Measurements from ENCODE around the gene DLGAP1.
"Not testable (repeated sequence)": the region's sequence is repeated elsewhere in the genome, so short reads cannot be mapped to it uniquely, and the experiment has no call there.

DLGAP1 gene

GRCh38 chr18:3590096-3590630 lies 864.9 kb downstream of the DLGAP1 start:
- no peak for TF ChIP-seq JUND (IDR thresholded peaks at IDR 0.05; ENCODE audit: low read depth)
- DNase-seq (ENCODE audit: low read depth in 1 of 2, low spot score in 1 of 2), result no peak
- in situ Hi-C loops (cut with HindIII; ENCODE audit: low pct_unique_long_range_greater_than_20kb, low sequenced_read_pairs), result no loop called here

GRCh38 chr18:3585656-3586509 lies 869.2 kb downstream of the DLGAP1 start:
- DNase-seq (ENCODE audit: low read depth in 1 of 2, low spot score in 1 of 2), result peak; percentile 42 to 85
- in situ Hi-C loops (cut with HindIII; ENCODE audit: low pct_unique_long_range_greater_than_20kb, low sequenced_read_pairs), result no loop called here

GRCh38 chr18:3584897-3585460 lies 870.1 kb downstream of the DLGAP1 start:
- no peak for DNase-seq (ENCODE audit: low read depth in 1 of 2, low spot score in 1 of 2)
- in situ Hi-C loops (cut with HindIII; ENCODE audit: low pct_unique_long_range_greater_than_20kb, low sequenced_read_pairs), result no loop called here
- no peak for TF ChIP-seq JUND (IDR thresholded peaks at IDR 0.05; ENCODE audit: low read depth)

More at GRCh38 chr18:3585656-3586509, 869.2 kb downstream of the DLGAP1 start:
- no peak for TF ChIP-seq JUND (IDR thresholded peaks at IDR 0.05; ENCODE audit: low read depth)

GRCh38 chr18:3584266-3584861 lies 870.7 kb downstream of the DLGAP1 start:
- no peak for TF ChIP-seq JUND (IDR thresholded peaks at IDR 0.05; ENCODE audit: low read depth)
- in situ Hi-C loops (cut with HindIII; ENCODE audit: low pct_unique_long_range_greater_than_20kb, low sequenced_read_pairs), result no loop called here
- DNase-seq (ENCODE audit: low read depth in 1 of 2, low spot score in 1 of 2), result no peak

GRCh38 chr18:3583873-3584247 lies 871.2 kb downstream of the DLGAP1 start:
- DNase-seq (ENCODE audit: low read depth in 1 of 2, low spot score in 1 of 2), result no peak
- in situ Hi-C loops (cut with HindIII; ENCODE audit: low pct_unique_long_range_greater_than_20kb, low sequenced_read_pairs), result no loop called here

DNA sequence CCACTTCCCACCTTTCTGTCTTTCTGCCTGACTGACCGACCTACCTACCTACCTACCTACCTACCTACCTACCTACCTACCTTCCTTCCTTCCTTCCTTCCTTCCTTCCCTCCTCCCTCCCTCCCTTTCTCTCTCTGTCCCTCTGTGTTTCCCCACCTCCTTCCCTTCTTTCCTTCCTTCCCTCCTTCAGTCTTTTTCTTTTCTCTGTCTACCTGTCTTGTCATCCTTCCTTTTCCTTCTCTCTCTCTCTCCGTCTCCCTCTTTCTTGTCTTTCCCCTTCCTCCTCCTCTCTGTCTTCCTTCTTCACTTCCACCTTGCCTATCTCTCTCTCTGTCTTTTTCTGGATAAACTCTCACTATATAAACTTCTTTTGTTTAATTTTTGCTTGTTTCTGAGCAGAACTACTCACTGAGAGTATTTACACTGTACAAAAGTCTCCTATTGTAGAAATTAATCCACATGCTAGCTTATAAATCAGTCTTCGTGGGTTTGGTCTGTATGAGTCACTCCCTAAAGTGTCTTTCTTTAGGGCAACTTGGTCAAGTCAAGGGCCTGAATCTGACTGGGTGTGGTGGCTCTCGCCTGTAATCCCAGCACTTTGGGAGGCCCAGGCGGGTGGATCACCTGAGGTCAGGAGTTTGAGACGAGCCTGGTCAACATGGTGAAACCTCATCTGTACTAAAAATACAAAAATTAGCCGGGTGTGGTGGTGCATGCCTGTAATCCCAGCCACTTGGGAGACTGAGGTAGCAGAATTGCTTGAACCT lies 871.8 kb downstream of the DLGAP1 start:
- DNase-seq (ENCODE audit: low read depth in 1 of 2, low spot score in 1 of 2); in situ Hi-C loops (cut with HindIII; ENCODE audit: low pct_unique_long_range_greater_than_20kb, low sequenced_read_pairs): not testable (repeated sequence)

More at GRCh38 chr18:3583873-3584247, 871.2 kb downstream of the DLGAP1 start:
- no peak for TF ChIP-seq JUND (IDR thresholded peaks at IDR 0.05; ENCODE audit: low read depth)

DNA sequence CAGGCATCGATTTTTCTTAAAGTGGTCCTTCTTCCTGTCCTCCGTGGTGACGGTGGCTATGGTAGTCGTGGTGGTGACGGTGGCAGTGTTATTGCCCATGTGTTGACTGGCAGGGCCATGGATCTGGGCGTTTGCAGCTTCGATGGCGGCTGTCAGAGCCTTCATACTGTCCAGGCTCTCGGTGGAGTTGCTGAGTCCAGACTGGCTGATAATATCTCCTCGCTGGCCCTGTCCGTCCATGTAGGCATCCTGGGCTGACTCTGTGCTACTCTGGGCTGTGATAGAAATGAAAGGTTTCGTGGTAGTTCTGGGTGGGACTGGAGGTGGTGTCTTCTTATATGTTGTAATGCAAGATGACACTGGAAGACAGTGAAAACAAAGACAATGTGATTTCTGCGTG lies 873.2 kb downstream of the DLGAP1 start:
- DNase-seq (ENCODE audit: low read depth in 1 of 2, low spot score in 1 of 2), result no peak
- TF ChIP-seq JUND (IDR thresholded peaks at IDR 0.05; ENCODE audit: low read depth), result no peak
- in situ Hi-C loops (cut with HindIII; ENCODE audit: low pct_unique_long_range_greater_than_20kb, low sequenced_read_pairs), result no loop called here

DNA sequence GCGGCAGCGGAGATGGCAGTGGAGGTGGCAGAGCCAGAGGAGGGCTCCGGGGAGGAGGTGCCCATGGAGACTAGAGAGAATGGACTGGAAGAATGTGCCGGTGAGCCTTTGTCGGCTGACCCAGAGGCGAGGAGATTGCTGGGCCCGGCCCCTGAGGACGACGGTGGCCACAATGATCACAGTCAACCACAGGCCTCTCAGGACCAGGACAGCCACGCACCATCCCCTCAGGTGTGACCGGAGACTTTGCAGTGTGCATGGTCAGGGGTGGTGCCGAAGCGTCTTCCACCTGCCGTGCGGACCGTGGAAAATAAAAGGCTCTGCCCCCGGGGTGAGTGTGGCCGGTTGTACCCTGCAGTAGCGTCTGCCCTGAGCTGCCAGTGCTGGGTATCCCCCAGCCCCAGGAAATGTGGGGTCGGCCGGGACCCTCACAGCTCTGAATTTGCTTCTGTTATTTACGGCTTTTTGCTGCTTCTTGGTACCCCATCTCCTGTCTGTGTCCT lies 874.5 kb downstream of the DLGAP1 start:
- DNase-seq (ENCODE audit: low read depth in 1 of 2, low spot score in 1 of 2); in situ Hi-C loops (cut with HindIII; ENCODE audit: low pct_unique_long_range_greater_than_20kb, low sequenced_read_pairs): not testable (repeated sequence)

DNA sequence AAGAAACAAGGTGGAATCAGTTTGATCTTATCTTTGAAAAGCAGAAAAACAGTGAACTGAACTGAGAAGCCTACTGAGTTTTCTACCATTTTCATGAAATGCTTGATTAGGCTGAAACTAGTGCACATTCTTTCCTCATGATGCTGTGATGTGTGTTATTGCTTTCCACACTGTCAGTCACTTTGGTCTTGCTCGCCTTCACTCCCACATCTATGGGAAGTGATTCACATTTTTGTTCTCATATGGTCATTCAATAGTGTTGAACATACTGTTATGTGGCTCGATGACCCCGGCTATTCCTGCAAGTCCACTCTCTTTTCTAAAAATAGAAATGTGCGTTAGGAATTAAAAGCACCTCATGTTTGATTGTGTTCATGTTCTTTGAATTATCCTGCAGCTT lies 875.4 kb downstream of the DLGAP1 start:
- DNase-seq (ENCODE audit: low read depth in 1 of 2, low spot score in 1 of 2), result no peak
- in situ Hi-C loops (cut with HindIII; ENCODE audit: low pct_unique_long_range_greater_than_20kb, low sequenced_read_pairs), result no loop called here
- no peak for TF ChIP-seq JUND (IDR thresholded peaks at IDR 0.05; ENCODE audit: low read depth)

DNA sequence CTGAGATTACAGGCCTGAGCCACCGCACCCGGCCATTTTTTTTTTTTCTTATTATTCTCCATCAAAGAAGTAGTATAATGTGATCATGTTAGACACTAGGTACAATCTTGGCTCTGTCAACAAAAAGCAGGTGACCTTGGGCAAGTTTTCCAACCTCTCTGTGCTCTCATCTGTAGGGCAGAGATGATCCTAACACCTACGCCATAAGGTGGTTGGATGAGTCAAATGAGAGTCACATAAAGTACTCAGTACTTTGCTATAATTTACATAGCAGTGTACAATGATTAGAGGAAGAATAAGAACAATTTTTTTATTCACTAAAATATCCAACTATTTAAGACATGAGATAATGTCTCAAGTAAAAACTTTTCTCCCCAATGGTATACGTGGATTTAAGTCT lies 876.5 kb downstream of the DLGAP1 start:
- TF ChIP-seq JUND (IDR thresholded peaks at IDR 0.05; ENCODE audit: low read depth), result no peak
- in situ Hi-C loops (cut with HindIII; ENCODE audit: low pct_unique_long_range_greater_than_20kb, low sequenced_read_pairs), result no loop called here
- DNase-seq (ENCODE audit: low read depth in 1 of 2, low spot score in 1 of 2), result no peak

DNA sequence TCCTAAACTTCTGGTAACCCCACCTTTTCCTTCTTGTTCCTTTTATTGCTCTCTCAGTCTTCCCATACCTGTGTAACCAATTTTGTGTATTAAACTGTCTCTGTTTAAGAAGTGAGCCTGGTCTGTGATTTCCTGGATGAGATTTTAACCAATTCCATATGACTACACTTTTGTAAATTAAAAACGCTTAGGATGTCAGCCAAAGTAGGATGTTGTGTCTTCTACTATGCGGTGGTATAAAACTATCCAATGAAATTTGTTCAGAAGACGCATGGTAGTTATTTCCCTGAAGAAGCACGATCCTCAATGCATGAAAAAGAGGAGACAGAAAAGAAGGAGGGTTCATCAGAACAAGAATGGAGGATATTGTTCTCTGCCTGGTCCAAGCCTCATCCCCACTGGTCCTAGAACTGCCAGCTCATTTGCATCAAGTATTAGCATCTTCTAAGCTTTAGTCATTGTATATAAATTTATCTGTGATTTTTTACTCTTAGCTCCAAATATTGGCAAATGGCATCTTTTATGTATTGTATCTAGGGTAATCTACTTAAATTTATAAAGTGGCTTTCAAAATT lies 877.7 kb downstream of the DLGAP1 start:
- in situ Hi-C loops (cut with HindIII; ENCODE audit: low pct_unique_long_range_greater_than_20kb, low sequenced_read_pairs), result no loop called here
- DNase-seq (ENCODE audit: low read depth in 1 of 2, low spot score in 1 of 2), result no peak

DNA sequence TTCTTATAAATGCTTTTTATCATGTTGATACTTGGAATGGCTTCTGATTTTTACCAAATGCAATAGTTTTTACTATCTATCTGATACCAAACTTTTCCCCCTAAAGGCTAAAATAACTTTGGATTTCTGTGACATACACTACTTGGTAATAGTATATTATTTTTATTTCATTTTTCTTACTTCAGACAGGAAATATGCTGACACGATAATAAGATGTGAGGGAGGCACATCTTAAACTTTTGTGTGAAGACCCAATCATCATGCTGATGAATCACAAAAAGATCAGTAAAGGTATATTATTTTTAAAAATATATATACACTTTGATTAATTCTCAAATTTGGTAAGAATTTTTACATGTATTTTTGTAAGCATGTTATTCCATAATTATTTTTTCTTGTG lies 882.3 kb downstream of the DLGAP1 start:
- DNase-seq (ENCODE audit: low read depth in 1 of 2, low spot score in 1 of 2), result no peak
- in situ Hi-C loops (cut with HindIII; ENCODE audit: low pct_unique_long_range_greater_than_20kb, low sequenced_read_pairs), result no loop called here
- no peak for TF ChIP-seq JUND (IDR thresholded peaks at IDR 0.05; ENCODE audit: low read depth)

More for the DNA sequence above, 877.7 kb downstream of the DLGAP1 start:
- TF ChIP-seq JUND (IDR thresholded peaks at IDR 0.05; ENCODE audit: low read depth), result no peak

All from T47D (cell line).